T-helper 1 cell treated with Interleukin-12 subunit alpha and Interleukin-12 subunit beta and Interleukin-4 antibody, amounts not matched to agents 30 μg/mL and 1 μg/mL, for 36 hours (primary cell): ENCODE measurements around the gene CACNA2D3.

Experiments
- H3K27ac Mint-ChIP-seq: one replicate; pipeline ENCODE4 v1.8.0; 2021; ENCODE audit warnings: mild to moderate bottlenecking, mixed read lengths
- H3K27me3 Mint-ChIP-seq: one replicate; pipeline ENCODE4 v1.8.0; 2021; ENCODE audit warnings: low read depth, mixed read lengths
- H3K36me3 Mint-ChIP-seq: one replicate; pipeline ENCODE4 v1.8.0; 2021; ENCODE audit warnings: low read depth, mixed read lengths
- H3K4me1 Mint-ChIP-seq: one replicate; pipeline ENCODE4 v1.8.0; 2021; ENCODE audit warnings: low read depth, mixed read lengths
- H3K4me3 Mint-ChIP-seq: one replicate; pipeline ENCODE4 v1.8.0; 2021; ENCODE audit warnings: mild to moderate bottlenecking, moderate library complexity, mixed read lengths
- H3K9me3 Mint-ChIP-seq: one replicate; pipeline ENCODE4 v1.8.0; 2021; ENCODE audit warnings: mixed read lengths

CACNA2D3 gene

GRCh38 chr3:54665016-54665600, 542.8 kb downstream of the CACNA2D3 start:
- H3K36me3 Mint-ChIP-seq = no peaks in the 10 kb centered on the region
- no peak overlapping the region for H3K27ac Mint-ChIP-seq
- no peaks in the 10 kb centered on the region for H3K9me3 Mint-ChIP-seq
- H3K4me1 Mint-ChIP-seq = no peaks in the 10 kb centered on the region
- H3K4me3 Mint-ChIP-seq = no peak overlapping the region
- H3K27me3 Mint-ChIP-seq = no peaks in the 10 kb centered on the region

GRCh38 chr3:54668236-54668635, 545.9 kb downstream of the CACNA2D3 start:
- Mint-ChIP-seq H3K4me3 (no peak overlapping the region), H3K36me3 (no peaks in the 10 kb centered on the region), H3K27ac (no peak overlapping the region), H3K9me3 (no peaks in the 10 kb centered on the region), H3K4me1 (no peaks in the 10 kb centered on the region), H3K27me3 (no peaks in the 10 kb centered on the region)

GRCh38 chr3:54670201-54671000, 548.0 kb downstream of the CACNA2D3 start:
- no peaks in the 10 kb centered on the region for H3K9me3 Mint-ChIP-seq
- H3K36me3 Mint-ChIP-seq = no peaks in the 10 kb centered on the region
- no peaks in the 10 kb centered on the region for H3K4me1 Mint-ChIP-seq
- H3K4me3 Mint-ChIP-seq = no peak overlapping the region
- no peak overlapping the region for H3K27ac Mint-ChIP-seq
- no peaks in the 10 kb centered on the region for H3K27me3 Mint-ChIP-seq

- Mint-ChIP-seq H3K4me1 (no peaks in the 10 kb centered on the region), H3K4me3 (no peak overlapping the region), H3K9me3 (no peaks in the 10 kb centered on the region), H3K36me3 (no peaks in the 10 kb centered on the region), H3K27me3 (no peaks in the 10 kb centered on the region), H3K27ac (no peak overlapping the region)
These were observed 549.2 kb downstream of the CACNA2D3 start for GRCh38 chr3:54671511-54671910.

- H3K4me1 Mint-ChIP-seq = no peaks in the 10 kb centered on the region
- H3K36me3 Mint-ChIP-seq = no peaks in the 10 kb centered on the region
- H3K27me3 Mint-ChIP-seq = no peaks in the 10 kb centered on the region
- H3K9me3 Mint-ChIP-seq = peaks cover 9% of the 10 kb centered on the region
- no peak overlapping the region for H3K27ac Mint-ChIP-seq
- no peak overlapping the region for H3K4me3 Mint-ChIP-seq
These were observed 553.7 kb downstream of the CACNA2D3 start for GRCh38 chr3:54676087-54676486.

- no peaks in the 10 kb centered on the region for H3K4me1 Mint-ChIP-seq
- H3K36me3 Mint-ChIP-seq = no peaks in the 10 kb centered on the region
- no peak overlapping the region for H3K27ac Mint-ChIP-seq
- H3K4me3 Mint-ChIP-seq = no peak overlapping the region
- no peaks in the 10 kb centered on the region for H3K27me3 Mint-ChIP-seq
- H3K9me3 Mint-ChIP-seq = peaks cover 9% of the 10 kb centered on the region
These were observed 559.4 kb downstream of the CACNA2D3 start for GRCh38 chr3:54681706-54682105.

GRCh38 chr3:54685213-54685612, 562.9 kb downstream of the CACNA2D3 start:
- H3K27me3 Mint-ChIP-seq = no peaks in the 10 kb centered on the region
- H3K9me3 Mint-ChIP-seq = peaks cover 9% of the 10 kb centered on the region
- H3K36me3 Mint-ChIP-seq = no peaks in the 10 kb centered on the region
- H3K27ac Mint-ChIP-seq = no peak overlapping the region
- no peak overlapping the region for H3K4me3 Mint-ChIP-seq
- H3K4me1 Mint-ChIP-seq = no peaks in the 10 kb centered on the region

GRCh38 chr3:54691289-54691771, 569.0 kb downstream of the CACNA2D3 start:
- Mint-ChIP-seq H3K9me3 (peaks cover 3% of the 10 kb centered on the region), H3K4me1 (no peaks in the 10 kb centered on the region), H3K4me3 (no peak overlapping the region), H3K27ac (no peak overlapping the region), H3K27me3 (no peaks in the 10 kb centered on the region), H3K36me3 (no peaks in the 10 kb centered on the region)

- no peak overlapping the region for H3K4me3 Mint-ChIP-seq
- no peaks in the 10 kb centered on the region for H3K27me3 Mint-ChIP-seq
- no peaks in the 10 kb centered on the region for H3K4me1 Mint-ChIP-seq
These were observed 574.0 kb downstream of the CACNA2D3 start for GRCh38 chr3:54696313-54696712.

GRCh38 chr3:54698054-54698453, 575.7 kb downstream of the CACNA2D3 start:
- Mint-ChIP-seq H3K4me3 (no peak overlapping the region), H3K27me3 (no peaks in the 10 kb centered on the region), H3K27ac (no peak overlapping the region), H3K4me1 (no peaks in the 10 kb centered on the region), H3K9me3 (no peaks in the 10 kb centered on the region), H3K36me3 (no peaks in the 10 kb centered on the region)

More at GRCh38 chr3:54696313-54696712, 574.0 kb downstream of the CACNA2D3 start:
- Mint-ChIP-seq H3K9me3 (no peaks in the 10 kb centered on the region), H3K27ac (no peak overlapping the region), H3K36me3 (no peaks in the 10 kb centered on the region)

GRCh38 chr3:54703923-54704322, 581.6 kb downstream of the CACNA2D3 start:
- H3K27me3 Mint-ChIP-seq = no peaks in the 10 kb centered on the region
- no peaks in the 10 kb centered on the region for H3K36me3 Mint-ChIP-seq
- no peak overlapping the region for H3K27ac Mint-ChIP-seq
- no peaks in the 10 kb centered on the region for H3K4me1 Mint-ChIP-seq
- no peak overlapping the region for H3K4me3 Mint-ChIP-seq
- H3K9me3 Mint-ChIP-seq = no peaks in the 10 kb centered on the region

GRCh38 chr3:54705730-54706129, 583.4 kb downstream of the CACNA2D3 start:
- Mint-ChIP-seq H3K4me3 (no peak overlapping the region), H3K27ac (no peak overlapping the region), H3K27me3 (no peaks in the 10 kb centered on the region), H3K9me3 (peaks cover 3% of the 10 kb centered on the region), H3K4me1 (no peaks in the 10 kb centered on the region), H3K36me3 (no peaks in the 10 kb centered on the region)

- Mint-ChIP-seq H3K9me3 (peaks cover 3% of the 10 kb centered on the region), H3K27me3 (no peaks in the 10 kb centered on the region), H3K36me3 (no peaks in the 10 kb centered on the region), H3K27ac (no peak overlapping the region), H3K4me1 (no peaks in the 10 kb centered on the region), H3K4me3 (no peak overlapping the region)
These were observed 584.4 kb downstream of the CACNA2D3 start for GRCh38 chr3:54706738-54707137.

- Mint-ChIP-seq H3K4me3 (no peak overlapping the region), H3K36me3 (no peaks in the 10 kb centered on the region), H3K27me3 (no peaks in the 10 kb centered on the region), H3K4me1 (no peaks in the 10 kb centered on the region), H3K9me3 (peaks cover 8% of the 10 kb centered on the region), H3K27ac (no peak overlapping the region)
These were observed 587.4 kb downstream of the CACNA2D3 start for GRCh38 chr3:54709785-54710184.

- H3K9me3 Mint-ChIP-seq = peaks cover 8% of the 10 kb centered on the region
- H3K36me3 Mint-ChIP-seq = no peaks in the 10 kb centered on the region
- no peaks in the 10 kb centered on the region for H3K27me3 Mint-ChIP-seq
- H3K4me3 Mint-ChIP-seq = no peak overlapping the region
- no peaks in the 10 kb centered on the region for H3K4me1 Mint-ChIP-seq
- H3K27ac Mint-ChIP-seq = no peak overlapping the region
These were observed 588.6 kb downstream of the CACNA2D3 start for GRCh38 chr3:54710954-54711353.
